ENCODE data around the gene ZFP14.

GRCh38 chr19:36392916-36393673 is 14.1 kb upstream of the ZFP14 start:
- no peak for TF ChIP-seq EP300 (IDR thresholded peaks at IDR 0.05)
- TF ChIP-seq POLR2A (IDR thresholded peaks at IDR 0.05), result no peak
- TF ChIP-seq CTCF (IDR thresholded peaks at IDR 0.05), result no peak
